IPS-15b (cell line): ENCODE measurements around the gene EZR.

Source experiments
- H3K27me3 ChIP-seq: one replicate; pipeline ENCODE4 v1.6.1; 2013; ENCODE audit warnings: low read length; ENCODE audit not compliant: control insufficient read depth, insufficient read depth
- H3K36me3 ChIP-seq: one replicate; pipeline ENCODE4 v1.6.1; 2013; ENCODE audit warnings: low read length; ENCODE audit not compliant: control insufficient read depth, insufficient read depth
- H3K4me1 ChIP-seq: one replicate; pipeline ENCODE4 v1.6.1; 2013; ENCODE audit warnings: mild to moderate bottlenecking, low read length; ENCODE audit not compliant: control insufficient read depth, insufficient read depth
- H3K4me3 ChIP-seq: one replicate; pipeline ENCODE4 v1.5.1; 2013; ENCODE audit warnings: low read depth, low read length
- H3K9ac ChIP-seq: one replicate; pipeline ENCODE4 v1.6.1; 2013; ENCODE audit warnings: low read depth, mild to moderate bottlenecking, low read length
- H3K9me3 ChIP-seq: one replicate; pipeline ENCODE4 v1.6.1; 2013; ENCODE audit warnings: mild to moderate bottlenecking, low read length; ENCODE audit not compliant: control insufficient read depth, insufficient read depth

The EZR gene

GRCh38 chr6:158819213-158819976, at the start of gene EZR:
TSS of gene EZR (minus strand) at chr6:158819368. CDS start at chr6:158818093, 1,275 bp downstream.
- peaks cover 8% of the 10 kb centered on the region for H3K27me3 ChIP-seq
- H3K4me3 ChIP-seq: peak within 1 kb of the TSS; percentile 67
- peaks cover 18% of the 10 kb centered on the region for H3K4me1 ChIP-seq
- H3K9me3 ChIP-seq: peaks cover 5% of the 10 kb centered on the region
- H3K36me3 ChIP-seq: peaks cover 18% of the 10 kb centered on the region
- no peak within 1 kb of the TSS for H3K9ac ChIP-seq

GRCh38 chr6:158868122-158868480, 48.9 kb upstream of the EZR start:
- H3K9ac ChIP-seq: no peak overlapping the region
- H3K4me3 ChIP-seq: no peak overlapping the region

GRCh38 chr6:158867381-158868121, 48.4 kb upstream of the EZR start:
- no peak overlapping the region for H3K9ac ChIP-seq
- H3K4me3 ChIP-seq: no peak overlapping the region
- H3K9me3 ChIP-seq: no peaks in the 10 kb centered on the region
- H3K4me1 ChIP-seq: peaks cover 16% of the 10 kb centered on the region
- no peaks in the 10 kb centered on the region for H3K36me3 ChIP-seq
- H3K27me3 ChIP-seq: no peaks in the 10 kb centered on the region

More at GRCh38 chr6:158868122-158868480, 48.9 kb upstream of the EZR start:
- H3K36me3 ChIP-seq: no peaks in the 10 kb centered on the region
- H3K4me1 ChIP-seq: peaks cover 16% of the 10 kb centered on the region
- no peaks in the 10 kb centered on the region for H3K27me3 ChIP-seq
- H3K9me3 ChIP-seq: no peaks in the 10 kb centered on the region

- Histone ChIP-seq H3K4me1 (peaks cover 16% of the 10 kb centered on the region), H3K27me3 (no peaks in the 10 kb centered on the region), H3K9ac (no peak overlapping the region), H3K4me3 (no peak overlapping the region), H3K9me3 (no peaks in the 10 kb centered on the region), H3K36me3 (no peaks in the 10 kb centered on the region)
Measured at GRCh38 chr6:158865769-158866168, 46.6 kb upstream of the EZR start.

GRCh38 chr6:158863646-158864045, 44.5 kb upstream of the EZR start:
- Histone ChIP-seq H3K9ac (no peak overlapping the region), H3K4me3 (no peak overlapping the region), H3K36me3 (no peaks in the 10 kb centered on the region), H3K27me3 (no peaks in the 10 kb centered on the region), H3K9me3 (no peaks in the 10 kb centered on the region), H3K4me1 (peaks cover 8% of the 10 kb centered on the region)

- Histone ChIP-seq H3K9ac (no peak overlapping the region), H3K4me1 (peaks cover 8% of the 10 kb centered on the region), H3K27me3 (no peaks in the 10 kb centered on the region)
Measured at GRCh38 chr6:158861686-158862381, 42.7 kb upstream of the EZR start.

GRCh38 chr6:158860279-158860865, 41.2 kb upstream of the EZR start:
- no peak overlapping the region for H3K9ac ChIP-seq
- H3K36me3 ChIP-seq: no peaks in the 10 kb centered on the region
- H3K4me3 ChIP-seq: no peak overlapping the region
- no peaks in the 10 kb centered on the region for H3K27me3 ChIP-seq
- H3K4me1 ChIP-seq: peaks cover 8% of the 10 kb centered on the region
- H3K9me3 ChIP-seq: no peaks in the 10 kb centered on the region

More at GRCh38 chr6:158861686-158862381, 42.7 kb upstream of the EZR start:
- no peaks in the 10 kb centered on the region for H3K9me3 ChIP-seq
- no peaks in the 10 kb centered on the region for H3K36me3 ChIP-seq
- H3K4me3 ChIP-seq: no peak overlapping the region

GRCh38 chr6:158856261-158856660, 37.1 kb upstream of the EZR start:
- Histone ChIP-seq H3K4me1 (peaks cover 20% of the 10 kb centered on the region), H3K27me3 (no peaks in the 10 kb centered on the region), H3K9me3 (no peaks in the 10 kb centered on the region), H3K4me3 (no peak overlapping the region), H3K9ac (no peak overlapping the region), H3K36me3 (no peaks in the 10 kb centered on the region)

GRCh38 chr6:158854214-158855101, 35.3 kb upstream of the EZR start:
- no peaks in the 10 kb centered on the region for H3K9me3 ChIP-seq
- no peaks in the 10 kb centered on the region for H3K36me3 ChIP-seq
- H3K4me1 ChIP-seq: peaks cover 29% of the 10 kb centered on the region
- no peak overlapping the region for H3K4me3 ChIP-seq
- no peak overlapping the region for H3K9ac ChIP-seq
- H3K27me3 ChIP-seq: no peaks in the 10 kb centered on the region

GRCh38 chr6:158853880-158854213, 34.7 kb upstream of the EZR start:
- H3K4me1 ChIP-seq: peaks cover 29% of the 10 kb centered on the region
- H3K9ac ChIP-seq: peak overlapping the region; percentile 50
- no peaks in the 10 kb centered on the region for H3K9me3 ChIP-seq
- no peaks in the 10 kb centered on the region for H3K27me3 ChIP-seq
- no peaks in the 10 kb centered on the region for H3K36me3 ChIP-seq
- H3K4me3 ChIP-seq: no peak overlapping the region
